ENCODE measurements around the gene ISM1.

DNA sequence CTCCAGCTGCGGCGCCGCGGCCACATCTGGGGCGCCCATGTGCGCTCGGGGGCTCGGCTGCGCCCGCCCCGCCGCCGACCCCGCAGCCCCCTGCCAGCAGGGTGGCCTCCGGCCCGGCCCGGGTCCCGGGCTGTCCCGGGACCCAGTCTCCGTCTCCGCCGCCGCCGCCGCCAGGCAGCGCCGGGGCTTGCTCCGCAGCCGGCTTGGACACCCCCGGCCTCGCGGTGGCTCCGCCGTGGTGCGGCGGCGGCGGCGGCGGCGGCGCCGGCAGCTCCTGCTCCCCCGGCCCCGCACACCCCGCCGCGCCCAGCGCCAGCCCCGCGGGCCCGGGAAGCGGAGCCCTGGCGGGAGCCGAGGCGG lies 219 bp downstream of the ISM1 start:
- TF ChIP-seq, protein P1, sequence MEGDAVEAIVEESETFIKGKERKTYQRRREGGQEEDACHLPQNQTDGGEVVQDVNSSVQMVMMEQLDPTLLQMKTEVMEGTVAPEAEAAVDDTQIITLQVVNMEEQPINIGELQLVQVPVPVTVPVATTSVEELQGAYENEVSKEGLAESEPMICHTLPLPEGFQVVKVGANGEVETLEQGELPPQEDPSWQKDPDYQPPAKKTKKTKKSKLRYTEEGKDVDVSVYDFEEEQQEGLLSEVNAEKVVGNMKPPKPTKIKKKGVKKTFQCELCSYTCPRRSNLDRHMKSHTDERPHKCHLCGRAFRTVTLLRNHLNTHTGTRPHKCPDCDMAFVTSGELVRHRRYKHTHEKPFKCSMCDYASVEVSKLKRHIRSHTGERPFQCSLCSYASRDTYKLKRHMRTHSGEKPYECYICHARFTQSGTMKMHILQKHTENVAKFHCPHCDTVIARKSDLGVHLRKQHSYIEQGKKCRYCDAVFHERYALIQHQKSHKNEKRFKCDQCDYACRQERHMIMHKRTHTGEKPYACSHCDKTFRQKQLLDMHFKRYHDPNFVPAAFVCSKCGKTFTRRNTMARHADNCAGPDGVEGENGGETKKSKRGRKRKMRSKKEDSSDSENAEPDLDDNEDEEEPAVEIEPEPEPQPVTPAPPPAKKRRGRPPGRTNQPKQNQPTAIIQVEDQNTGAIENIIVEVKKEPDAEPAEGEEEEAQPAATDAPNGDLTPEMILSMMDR (IDR thresholded peaks at IDR 0.05; ENCODE audit: borderline replicate concordance, extremely low read depth, low read length, poor library complexity, severe bottlenecking) = no peak
- no peak for TF ChIP-seq EZH2 (IDR thresholded peaks at IDR 0.05; ENCODE audit: borderline replicate concordance, low read depth, low read length, severe bottlenecking)
